Fibroblast of mammary gland (primary cell): ENCODE data around the gene ING5.

Source experiments
- DNase-seq: peaks from one replicate; pipeline ENCODE4 v3.0.0-alpha.2; 2010; ENCODE audit warnings: low read depth
- H3K4me3 ChIP-seq: 2 replicates; pipeline ENCODE4 v1.5.1; 2011; ENCODE audit warnings: low read depth, mild to moderate bottlenecking, low read length, moderate library complexity; ENCODE audit not compliant: control insufficient read depth
- CTCF ChIP-seq: conservative IDR thresholded peaks from 2 replicates; pipeline ENCODE4 v1.5.1; 2011; ENCODE audit warnings: low read depth, low read length, inconsistent platforms; ENCODE audit not compliant: control insufficient read depth, insufficient read depth

The ING5 gene

GRCh38 chr2:241689306-241689705 is 12.5 kb upstream of the ING5 start:
- TF ChIP-seq CTCF = no peak
- DNase-seq = no peak
- no peak overlapping the region for H3K4me3 ChIP-seq

GRCh38 chr2:241690202-241690717 is 11.6 kb upstream of the ING5 start:
- no peak overlapping the region for H3K4me3 ChIP-seq
- no peak for TF ChIP-seq CTCF
- no peak for DNase-seq

- DNase-seq = peak; percentile 81
- no peak overlapping the region for H3K4me3 ChIP-seq
- no peak for TF ChIP-seq CTCF
Observed at GRCh38 chr2:241692448-241692847, 9.4 kb upstream of the ING5 start.

- no peak overlapping the region for H3K4me3 ChIP-seq
- no peak for TF ChIP-seq CTCF
- DNase-seq = peak; percentile 35
Observed at GRCh38 chr2:241695651-241696050, 6.2 kb upstream of the ING5 start.

- peak; percentile 18 for TF ChIP-seq CTCF
- peak overlapping the region; percentile 57 for H3K4me3 ChIP-seq
- peak; percentile 72 for DNase-seq
Observed at GRCh38 chr2:241701149-241701398, 765 bp upstream of the ING5 start.

GRCh38 chr2:241702155-241703031 is 554 bp downstream of the ING5 start:
- H3K4me3 ChIP-seq = peak overlapping the region; percentile 76
- no peak for TF ChIP-seq CTCF
- DNase-seq = peak; percentile 69
